Activated CD4-positive, alpha-beta T cell treated with anti-CD3 and anti-CD28 coated beads, Interleukin-2, amount 10 ng/mL, durations not matched to agents 24 days and 14 days (primary cell): ENCODE measurements around the gene IRGC. TPM values are rescaled to one million over a fixed set of nuclear protein-coding genes. Genes with fewer than 3 reads are reported as not detected.

Experiments
- DNase-seq: peaks from one replicate; pipeline ENCODE4 v3.0.0; 2022
- H3K27ac Mint-ChIP-seq: one replicate; pipeline ENCODE4 v1.8.0; 2022; ENCODE audit warnings: mild to moderate bottlenecking, mixed read lengths
- H3K27me3 Mint-ChIP-seq: one replicate; pipeline ENCODE4 v1.8.0; 2022; ENCODE audit warnings: mixed read lengths
- H3K36me3 Mint-ChIP-seq: one replicate; pipeline ENCODE4 v1.8.0; 2022; ENCODE audit warnings: low read depth, mild to moderate bottlenecking, mixed read lengths
- H3K4me1 Mint-ChIP-seq: one replicate; pipeline ENCODE4 v1.8.0; 2021; ENCODE audit warnings: mixed read lengths
- H3K4me3 Mint-ChIP-seq: one replicate; pipeline ENCODE4 v1.8.0; 2022; ENCODE audit warnings: mild to moderate bottlenecking, moderate library complexity, mixed read lengths
- H3K9me3 Mint-ChIP-seq: one replicate; pipeline ENCODE4 v1.8.0; 2021; ENCODE audit warnings: mixed read lengths
- intact Hi-C: fragments of 100-400 bp; cut with micrococcal nuclease; formaldehyde crosslinking; loops from one replicate; pipeline ENCODE4 v1.15.1; 2023
- total RNA-seq: library from RNA; stranded (reverse); gene quantifications from 2 replicates; pipeline ENCODE4 v1.2.3, GENCODE V29; 2022

IRGC gene
- total RNA-seq, 1 donor from 2014 or later, result not detected

DNA sequence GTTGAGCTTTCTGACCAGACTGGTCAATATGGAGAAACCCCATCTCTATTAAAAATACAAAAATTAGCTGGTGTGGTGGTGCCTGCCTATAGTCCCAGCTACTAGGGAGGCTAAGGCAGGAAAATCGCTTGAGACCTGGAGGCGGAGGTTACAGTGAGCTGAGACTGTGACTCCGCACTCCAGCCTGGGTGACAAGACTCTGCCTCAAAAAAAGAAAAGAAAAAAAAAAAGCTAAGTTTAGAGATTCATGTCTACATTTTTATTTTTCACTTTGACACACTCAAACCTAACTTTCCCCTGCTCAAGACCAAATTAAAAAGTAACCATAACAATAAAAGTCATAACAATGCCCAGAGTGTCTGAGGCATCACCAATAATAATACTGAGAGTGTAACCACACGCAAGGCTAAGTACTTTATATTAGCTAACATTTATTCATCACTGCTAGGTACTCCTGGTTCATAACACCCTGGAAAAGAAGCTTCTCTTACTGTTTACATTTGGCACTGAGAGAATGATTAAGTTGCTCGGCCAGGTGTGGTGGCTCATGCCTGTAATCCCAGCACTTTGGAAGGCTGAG lies 5.7 kb downstream of the IRGC start:
- Mint-ChIP-seq H3K4me3 (no peak overlapping the region), H3K27me3 (no peaks in the 10 kb centered on the region), H3K27ac (no peak overlapping the region), H3K9me3 (no peaks in the 10 kb centered on the region), H3K4me1 (peaks cover 4% of the 10 kb centered on the region), H3K36me3 (no peaks in the 10 kb centered on the region)
- DNase-seq, result no peak
- intact Hi-C loops, result no loop called here

DNA sequence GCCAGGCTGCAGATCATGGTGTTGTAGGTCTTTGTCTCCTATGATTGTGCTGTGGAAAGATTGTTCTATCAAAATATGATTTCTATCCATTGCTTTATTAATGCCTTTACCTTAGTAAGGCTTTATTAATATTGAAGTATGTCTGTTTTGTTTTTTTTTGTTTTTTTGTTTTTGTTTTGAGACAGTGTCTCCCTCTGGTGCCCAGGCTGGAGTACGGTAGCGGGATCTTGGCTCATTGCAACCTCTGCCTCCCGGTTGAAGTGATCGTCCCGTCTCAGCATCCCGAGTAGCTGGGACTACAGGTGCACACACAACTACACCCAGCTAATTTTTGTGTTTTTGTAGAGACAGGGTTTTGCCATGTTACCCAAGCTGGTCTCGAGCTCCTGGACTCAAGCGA lies 7.7 kb downstream of the IRGC start:
- Mint-ChIP-seq H3K4me3 (no peak overlapping the region), H3K4me1 (peaks cover 4% of the 10 kb centered on the region), H3K9me3 (no peaks in the 10 kb centered on the region), H3K27ac (no peak overlapping the region), H3K36me3 (peaks cover 8% of the 10 kb centered on the region), H3K27me3 (no peaks in the 10 kb centered on the region)
- DNase-seq, result no peak
- intact Hi-C loops, result no loop called here

- intact Hi-C loops, result no loop called here
- Mint-ChIP-seq H3K9me3 (no peaks in the 10 kb centered on the region), H3K4me1 (peaks cover 4% of the 10 kb centered on the region), H3K4me3 (no peak overlapping the region), H3K36me3 (peaks cover 16% of the 10 kb centered on the region), H3K27ac (no peak overlapping the region), H3K27me3 (no peaks in the 10 kb centered on the region)
- no peak for DNase-seq
Observed at GRCh38 chr19:43724896-43725295, 9.0 kb downstream of the IRGC start.

DNA sequence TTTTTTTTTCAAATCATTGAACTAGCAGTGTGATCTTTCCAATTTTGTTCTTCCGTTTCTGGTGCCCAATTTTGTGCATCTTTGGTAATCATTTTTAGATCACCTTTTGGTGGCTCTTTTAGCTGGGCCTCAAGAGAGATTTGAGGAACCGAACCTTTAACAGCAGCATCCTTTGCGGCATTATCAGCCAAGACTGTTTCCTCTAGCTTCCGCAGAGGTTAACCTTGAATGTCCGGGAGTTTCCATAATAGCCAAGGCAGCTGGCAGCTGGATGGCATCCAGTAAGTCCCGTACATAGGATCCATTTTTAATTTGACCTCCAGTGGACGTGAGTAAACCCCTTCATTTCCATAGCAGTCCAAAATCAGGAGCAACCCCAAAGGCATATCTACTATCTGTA lies 9.6 kb downstream of the IRGC start:
- Mint-ChIP-seq H3K9me3 (no peaks in the 10 kb centered on the region), H3K36me3 (peaks cover 20% of the 10 kb centered on the region), H3K4me3 (no peak overlapping the region), H3K27ac (no peak overlapping the region), H3K4me1 (peaks cover 4% of the 10 kb centered on the region), H3K27me3 (no peaks in the 10 kb centered on the region)
- DNase-seq, result no peak
- intact Hi-C loops, result no loop called here

GRCh38 chr19:43726736-43727592 lies 11.1 kb downstream of the IRGC start:
- peaks cover 30% of the 10 kb centered on the region for H3K36me3 Mint-ChIP-seq
- H3K4me1 Mint-ChIP-seq, result peaks cover 4% of the 10 kb centered on the region
- H3K27ac Mint-ChIP-seq, result no peak overlapping the region
- DNase-seq, result no peak
- H3K9me3 Mint-ChIP-seq, result no peaks in the 10 kb centered on the region
- no peaks in the 10 kb centered on the region for H3K27me3 Mint-ChIP-seq
- intact Hi-C loops, result no loop called here
- H3K4me3 Mint-ChIP-seq, result no peak overlapping the region

DNA sequence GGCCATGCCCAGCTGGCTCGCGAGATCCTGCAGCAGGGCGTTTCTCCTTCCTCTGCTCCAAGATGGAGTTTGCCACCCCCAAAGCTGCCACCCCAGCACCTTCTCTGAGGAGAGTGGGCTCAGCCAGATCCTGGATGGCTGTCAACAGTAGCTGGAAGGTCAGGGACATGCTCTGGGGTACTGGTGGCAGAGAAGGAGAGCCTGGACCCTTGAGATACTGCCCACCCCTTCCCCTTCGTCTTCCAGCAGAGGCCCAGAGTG lies 11.6 kb downstream of the IRGC start:
- no peaks in the 10 kb centered on the region for H3K9me3 Mint-ChIP-seq
- H3K4me3 Mint-ChIP-seq, result no peak overlapping the region
- H3K27ac Mint-ChIP-seq, result no peak overlapping the region
- H3K36me3 Mint-ChIP-seq, result peaks cover 36% of the 10 kb centered on the region
- DNase-seq, result no peak
- peaks cover 4% of the 10 kb centered on the region for H3K4me1 Mint-ChIP-seq
- intact Hi-C loops, result no loop called here
- H3K27me3 Mint-ChIP-seq, result no peaks in the 10 kb centered on the region

GRCh38 chr19:43729919-43730318 lies 14.0 kb downstream of the IRGC start:
- Mint-ChIP-seq H3K4me3 (no peak overlapping the region), H3K36me3 (peaks cover 53% of the 10 kb centered on the region), H3K4me1 (peaks cover 4% of the 10 kb centered on the region), H3K9me3 (no peaks in the 10 kb centered on the region), H3K27me3 (no peaks in the 10 kb centered on the region), H3K27ac (no peak overlapping the region)
- intact Hi-C loops, result no loop called here
- no peak for DNase-seq

- Mint-ChIP-seq H3K27me3 (no peaks in the 10 kb centered on the region), H3K27ac (no peak overlapping the region), H3K36me3 (peaks cover 64% of the 10 kb centered on the region), H3K4me1 (no peaks in the 10 kb centered on the region), H3K4me3 (no peak overlapping the region), H3K9me3 (no peaks in the 10 kb centered on the region)
- no peak for DNase-seq
- intact Hi-C loops, result no loop called here
Observed at GRCh38 chr19:43731346-43731745, 15.5 kb downstream of the IRGC start.

- Mint-ChIP-seq H3K36me3 (peaks cover 69% of the 10 kb centered on the region), H3K4me3 (no peak overlapping the region), H3K4me1 (peaks cover 2% of the 10 kb centered on the region), H3K9me3 (no peaks in the 10 kb centered on the region), H3K27ac (no peak overlapping the region), H3K27me3 (no peaks in the 10 kb centered on the region)
- DNase-seq, result no peak
- intact Hi-C loops, result no loop called here
Observed at GRCh38 chr19:43731846-43732245, 16.0 kb downstream of the IRGC start.

DNA sequence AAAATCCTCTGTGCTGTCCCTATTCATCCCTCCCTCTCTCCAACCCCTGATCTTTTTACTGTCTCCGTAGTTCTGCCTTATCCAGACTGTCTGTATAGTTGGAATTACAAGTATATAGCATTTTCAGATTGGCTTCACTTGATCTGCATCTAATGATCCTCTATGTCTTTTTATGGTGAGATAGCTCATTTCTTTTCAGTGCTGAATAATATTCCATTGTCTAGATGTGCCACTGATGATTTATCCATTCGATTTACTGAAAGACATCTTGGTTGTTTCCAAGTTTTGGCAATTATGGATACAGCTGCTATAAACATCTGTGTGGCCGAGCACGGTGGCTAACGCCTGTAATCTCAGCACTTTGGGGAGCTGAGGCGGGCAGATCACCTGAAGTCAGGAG lies 19.1 kb downstream of the IRGC start:
- H3K27me3 Mint-ChIP-seq, result no peaks in the 10 kb centered on the region
- peaks cover 7% of the 10 kb centered on the region for H3K4me1 Mint-ChIP-seq
- no peaks in the 10 kb centered on the region for H3K9me3 Mint-ChIP-seq
- H3K4me3 Mint-ChIP-seq, result no peak overlapping the region
- no peak overlapping the region for H3K27ac Mint-ChIP-seq
- DNase-seq, result no peak
- peaks cover 75% of the 10 kb centered on the region for H3K36me3 Mint-ChIP-seq
- intact Hi-C loops, result no loop called here

DNA sequence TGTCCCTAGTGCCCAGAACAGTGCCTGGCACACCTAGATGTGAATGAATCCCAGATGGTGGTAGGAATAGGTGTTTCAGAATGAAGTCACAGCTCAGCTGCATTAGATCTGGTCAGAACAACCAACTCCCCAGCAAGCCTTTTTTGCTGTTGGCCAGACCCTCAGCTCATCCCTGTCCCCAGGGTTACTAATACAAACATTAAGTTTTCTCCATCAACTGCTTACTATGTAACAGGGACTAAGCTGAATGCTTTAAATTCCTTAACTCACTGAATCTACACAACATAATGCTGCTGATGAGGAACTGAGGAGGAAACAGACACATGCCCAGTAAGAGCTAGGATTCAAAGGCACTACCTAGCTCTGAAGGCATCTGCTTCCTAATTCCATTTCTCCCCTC lies 20.1 kb downstream of the IRGC start:
- Mint-ChIP-seq H3K36me3 (peaks cover 77% of the 10 kb centered on the region), H3K9me3 (no peaks in the 10 kb centered on the region), H3K27me3 (no peaks in the 10 kb centered on the region), H3K27ac (no peak overlapping the region), H3K4me1 (peaks cover 11% of the 10 kb centered on the region), H3K4me3 (no peak overlapping the region)
- DNase-seq, result no peak
- intact Hi-C loops, result no loop called here

- no peaks in the 10 kb centered on the region for H3K27me3 Mint-ChIP-seq
- H3K27ac Mint-ChIP-seq, result no peak overlapping the region
- DNase-seq, result no peak
- H3K4me3 Mint-ChIP-seq, result no peak overlapping the region
- peaks cover 70% of the 10 kb centered on the region for H3K36me3 Mint-ChIP-seq
- H3K4me1 Mint-ChIP-seq, result peaks cover 11% of the 10 kb centered on the region
- intact Hi-C loops, result no loop called here
- no peaks in the 10 kb centered on the region for H3K9me3 Mint-ChIP-seq
Observed at GRCh38 chr19:43738780-43739211, 22.9 kb downstream of the IRGC start.

DNA sequence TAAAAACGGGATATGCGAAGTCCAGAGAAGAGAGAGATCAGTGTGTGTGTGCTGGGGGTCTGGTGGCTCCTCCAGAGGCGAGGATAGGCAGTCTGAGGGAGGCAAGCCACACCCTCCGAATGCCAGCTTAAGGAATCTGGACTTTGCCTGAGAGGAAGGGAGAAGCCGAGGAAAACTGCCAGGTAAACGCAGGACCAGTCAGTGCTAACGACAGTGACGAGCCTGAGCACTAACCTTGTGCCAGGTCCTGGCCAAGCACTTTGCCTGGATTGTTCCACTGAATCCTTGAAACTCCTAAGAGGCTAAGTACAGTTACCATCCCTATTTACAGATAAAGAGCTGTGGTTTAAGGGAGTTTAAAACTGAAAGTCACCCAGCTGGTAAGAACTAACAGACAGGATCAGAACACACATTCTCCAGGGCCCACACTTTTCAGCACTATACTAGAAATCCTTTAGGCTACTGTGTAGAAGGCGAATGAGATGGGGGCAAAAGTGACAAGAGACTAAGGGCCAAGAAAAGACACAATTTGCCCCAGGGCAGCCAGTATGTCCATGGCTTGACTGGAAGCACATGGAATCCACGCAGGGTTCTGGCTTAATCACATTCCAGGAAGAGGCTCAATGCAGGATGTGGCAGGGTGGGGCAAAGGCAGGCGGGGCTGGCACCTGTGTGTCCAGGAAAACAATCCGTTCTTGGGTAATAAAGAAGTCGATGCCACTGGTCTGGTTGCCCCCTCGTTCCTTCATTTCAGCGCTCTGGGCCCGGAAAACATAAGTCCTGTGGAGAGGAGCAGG lies 23.8 kb downstream of the IRGC start:
- peaks cover 12% of the 10 kb centered on the region for H3K4me1 Mint-ChIP-seq
- no peak overlapping the region for H3K27ac Mint-ChIP-seq
- peaks cover 72% of the 10 kb centered on the region for H3K36me3 Mint-ChIP-seq
- intact Hi-C loops, result no loop called here
- H3K27me3 Mint-ChIP-seq, result no peaks in the 10 kb centered on the region
- H3K9me3 Mint-ChIP-seq, result no peaks in the 10 kb centered on the region
- H3K4me3 Mint-ChIP-seq, result no peak overlapping the region
- DNase-seq, result no peak

- Mint-ChIP-seq H3K9me3 (no peaks in the 10 kb centered on the region), H3K36me3 (peaks cover 68% of the 10 kb centered on the region), H3K4me3 (no peak overlapping the region), H3K27ac (no peak overlapping the region), H3K27me3 (no peaks in the 10 kb centered on the region), H3K4me1 (peaks cover 15% of the 10 kb centered on the region)
- intact Hi-C loops, result no loop called here
- no peak for DNase-seq
Observed at GRCh38 chr19:43741075-43741825, 25.4 kb downstream of the IRGC start.
